ENCODE results near the gene MTIF2. TPM values are rescaled to one million over a fixed set of nuclear protein-coding genes. Genes with fewer than 3 reads are reported as not detected.

The MTIF2 gene
- total and polyA plus RNA-seq, 9 of the 15 experiments (the other 6 are each of a cell fraction or from before 2014, with no cell fraction given), result 58.7 to 143 (median 105) TPM

- TF ChIP-seq ZNF696 (CRISPR knock-in tag; conservative IDR thresholded peaks at IDR 0.05) (no peak), POLR2B (IDR thresholded peaks at IDR 0.05; ENCODE audit: low read depth, partially characterized antibody) (peak; percentile 92), FOXK2 (conservative IDR thresholded peaks at IDR 0.05 in 1 of 2, IDR thresholded peaks at IDR 0.05 in 1 of 2; ENCODE audit: low read depth in 2 of 2) (0 out of 4 replicates have a peak, but pooled peaks of 1 of the 2 experiments have one; percentile 28), THAP12 (CRISPR knock-in tag; IDR thresholded peaks at IDR 0.05) (peak; percentile 80; the same call in 1 of the 2 replicates), HCFC1 (IDR thresholded peaks at IDR 0.05; ENCODE audit: low read depth, low read length) (peak; percentile 48; the same call in 1 of the 2 replicates), ZNF766 (CRISPR knock-in tag; conservative IDR thresholded peaks at IDR 0.05) (no peak), ETV5 (CRISPR knock-in tag; IDR thresholded peaks at IDR 0.05; ENCODE audit: low read depth) (peak; percentile 23; the same call in 1 of the 2 replicates), OTX1 (CRISPR knock-in tag; IDR thresholded peaks at IDR 0.05) (no peak), RBM14 (IDR thresholded peaks at IDR 0.05; ENCODE audit: borderline replicate concordance, insufficient read depth, low read depth, low read length) (no peak), MCM2 (IDR thresholded peaks at IDR 0.05; ENCODE audit: low read depth) (no peak), U2AF2 (optimal IDR thresholded peaks at IDR 0.05; ENCODE audit: low read depth, low read length) (no peak), SMAD1 (IDR thresholded peaks at IDR 0.05; ENCODE audit: low read depth, low read length, partially characterized antibody) (no peak), ZNF707 (CRISPR knock-in tag; conservative IDR thresholded peaks at IDR 0.05) (no peak), RREB1 (CRISPR knock-in tag; IDR thresholded peaks at IDR 0.05) (no peak), MAZ (CRISPR knock-in tag; conservative IDR thresholded peaks at IDR 0.05 in 1 of 2, IDR thresholded peaks at IDR 0.05 in 1 of 2) (peak in 1 of 2 experiments; percentile 73; a peak in 3 of 4 replicates), PHB2 (IDR thresholded peaks at IDR 0.05; ENCODE audit: low read depth) (no peak), ZNF830 (CRISPR knock-in tag; IDR thresholded peaks at IDR 0.05) (peak; percentile 87; the same call in 1 of the 2 replicates), ZNF324 (CRISPR knock-in tag; IDR thresholded peaks at IDR 0.05) (0 out of 2 replicates have a peak, but pooled peaks have one; percentile 46)
Observed at GRCh38 chr2:55282110-55282917, 13.3 kb upstream of the MTIF2 start (continued).
